Measurements from ENCODE around the gene SBF2.

The SBF2 gene

DNA sequence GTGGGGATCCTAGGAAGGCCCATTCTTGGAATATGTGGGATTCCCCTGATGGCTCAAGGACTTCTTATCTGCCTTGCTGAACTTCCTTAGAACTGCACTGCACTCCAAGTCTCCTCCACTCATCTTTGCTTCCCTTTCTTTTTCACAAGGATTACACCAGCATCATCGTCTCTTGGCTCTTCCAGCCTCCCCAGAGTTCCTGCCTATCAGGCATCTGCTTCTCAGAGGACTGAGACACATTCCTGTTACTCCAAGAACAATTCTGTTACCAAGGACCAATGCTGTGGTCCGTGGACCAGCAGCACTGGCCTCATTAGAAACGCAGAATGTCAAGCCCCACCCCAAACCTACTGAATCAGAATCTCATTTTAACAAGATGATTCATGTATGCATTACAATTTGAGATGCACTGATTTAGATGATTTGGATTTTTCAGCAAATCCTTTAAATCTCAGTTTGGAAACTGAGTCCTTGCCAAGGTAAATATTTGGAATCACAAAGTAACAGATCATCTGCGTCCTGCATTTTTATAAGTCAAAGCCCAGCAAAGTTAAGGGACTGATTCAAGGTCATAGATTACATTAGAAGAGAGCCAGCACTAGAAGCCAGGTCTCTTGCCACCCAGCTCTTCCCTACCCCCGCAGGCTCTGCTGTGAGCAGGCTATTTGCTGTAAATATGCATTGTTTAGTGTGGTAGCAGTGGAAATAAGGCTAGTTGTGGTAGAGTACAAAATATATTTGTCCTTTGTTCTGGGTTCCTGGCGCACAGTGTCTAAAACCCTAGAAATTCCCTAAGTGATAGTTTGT is 519.2 kb downstream of the SBF2 start:
- H3K4me3 ChIP-seq (ENCODE audit: low read depth, low read length), result no peak overlapping the region
- TF ChIP-seq, protein P1, sequence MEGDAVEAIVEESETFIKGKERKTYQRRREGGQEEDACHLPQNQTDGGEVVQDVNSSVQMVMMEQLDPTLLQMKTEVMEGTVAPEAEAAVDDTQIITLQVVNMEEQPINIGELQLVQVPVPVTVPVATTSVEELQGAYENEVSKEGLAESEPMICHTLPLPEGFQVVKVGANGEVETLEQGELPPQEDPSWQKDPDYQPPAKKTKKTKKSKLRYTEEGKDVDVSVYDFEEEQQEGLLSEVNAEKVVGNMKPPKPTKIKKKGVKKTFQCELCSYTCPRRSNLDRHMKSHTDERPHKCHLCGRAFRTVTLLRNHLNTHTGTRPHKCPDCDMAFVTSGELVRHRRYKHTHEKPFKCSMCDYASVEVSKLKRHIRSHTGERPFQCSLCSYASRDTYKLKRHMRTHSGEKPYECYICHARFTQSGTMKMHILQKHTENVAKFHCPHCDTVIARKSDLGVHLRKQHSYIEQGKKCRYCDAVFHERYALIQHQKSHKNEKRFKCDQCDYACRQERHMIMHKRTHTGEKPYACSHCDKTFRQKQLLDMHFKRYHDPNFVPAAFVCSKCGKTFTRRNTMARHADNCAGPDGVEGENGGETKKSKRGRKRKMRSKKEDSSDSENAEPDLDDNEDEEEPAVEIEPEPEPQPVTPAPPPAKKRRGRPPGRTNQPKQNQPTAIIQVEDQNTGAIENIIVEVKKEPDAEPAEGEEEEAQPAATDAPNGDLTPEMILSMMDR (IDR thresholded peaks at IDR 0.05; ENCODE audit: low read depth, low read length), result no peak
- peak; percentile 84 for DNase-seq (ENCODE audit: low read depth, low spot score)
- in situ Hi-C loops (cut with HindIII; ENCODE audit: low sequenced_read_pairs), result no loop called here

DNA sequence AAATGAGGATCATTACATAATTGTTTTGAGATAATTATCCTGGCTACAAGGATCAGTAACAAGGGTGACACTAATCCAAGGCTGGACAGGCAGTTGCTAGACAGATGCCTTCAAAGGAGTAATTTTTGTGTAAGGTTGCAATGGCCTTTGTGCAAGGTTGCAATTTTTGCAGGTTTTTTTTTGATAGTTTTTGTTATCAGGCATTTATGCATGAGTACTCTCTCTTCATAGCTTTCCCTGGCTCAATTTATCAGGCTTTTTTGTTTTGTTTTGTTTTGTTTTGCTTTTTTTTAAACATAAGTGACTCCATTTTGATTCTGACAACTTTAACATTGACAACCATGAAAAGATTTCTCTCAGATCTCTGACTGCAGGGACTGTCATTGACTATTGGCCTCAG is 519.9 kb downstream of the SBF2 start:
- TF ChIP-seq, protein P1 (IDR thresholded peaks at IDR 0.05; ENCODE audit: low read depth, low read length), result no peak
- in situ Hi-C loops (cut with HindIII; ENCODE audit: low sequenced_read_pairs), result no loop called here
- no peak overlapping the region for H3K4me3 ChIP-seq (ENCODE audit: low read depth, low read length)
- no peak for DNase-seq (ENCODE audit: low read depth, low spot score)

DNA sequence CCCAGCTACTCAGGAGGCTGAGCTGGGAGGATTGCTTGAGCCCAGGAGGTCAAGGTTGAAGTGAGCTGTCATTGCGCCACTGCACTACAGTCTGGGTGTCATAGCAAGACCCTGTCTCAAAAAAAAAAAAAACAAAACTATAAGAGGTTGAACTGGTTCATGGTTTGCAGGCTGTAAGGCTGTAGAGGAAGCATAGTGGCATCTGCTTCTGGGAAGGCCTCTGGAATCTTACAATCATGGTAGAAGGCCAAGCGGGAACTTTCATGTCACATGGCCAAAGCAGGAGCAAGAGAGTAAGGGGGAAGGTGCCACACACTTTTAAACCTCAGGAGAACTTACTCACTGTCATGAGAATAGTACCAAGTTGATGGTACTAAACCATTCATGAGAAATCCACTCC is 520.5 kb downstream of the SBF2 start:
- no peak overlapping the region for H3K4me3 ChIP-seq (ENCODE audit: low read depth, low read length)
- TF ChIP-seq, protein P1 (IDR thresholded peaks at IDR 0.05; ENCODE audit: low read depth, low read length), result no peak
- no peak for DNase-seq (ENCODE audit: low read depth, low spot score)
- in situ Hi-C loops (cut with HindIII; ENCODE audit: low sequenced_read_pairs), result no loop called here

DNA sequence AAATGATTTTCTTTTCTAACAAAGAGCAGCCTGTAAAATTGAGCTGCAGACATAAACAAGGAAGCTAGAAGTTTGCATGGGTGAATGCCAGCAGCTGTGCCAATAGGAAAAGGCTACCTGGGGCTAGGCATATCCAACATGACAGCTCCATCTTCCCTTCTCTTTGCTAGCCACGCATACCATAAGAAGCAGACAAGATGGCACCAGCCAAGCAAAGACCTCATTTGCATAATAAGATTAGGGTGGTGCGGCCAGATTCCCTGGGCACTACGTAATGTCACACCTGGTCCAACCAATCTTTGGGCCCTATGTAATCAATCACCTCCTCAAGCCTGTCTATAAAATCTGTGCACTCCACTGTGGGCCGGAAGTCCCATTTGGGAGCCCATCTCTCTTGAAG is 521.8 kb downstream of the SBF2 start:
- no peak for DNase-seq (ENCODE audit: low read depth, low spot score)
- in situ Hi-C loops (cut with HindIII; ENCODE audit: low sequenced_read_pairs), result no loop called here
- no peak overlapping the region for H3K4me3 ChIP-seq (ENCODE audit: low read depth, low read length)
- TF ChIP-seq, protein P1 (IDR thresholded peaks at IDR 0.05; ENCODE audit: low read depth, low read length), result no peak

DNA sequence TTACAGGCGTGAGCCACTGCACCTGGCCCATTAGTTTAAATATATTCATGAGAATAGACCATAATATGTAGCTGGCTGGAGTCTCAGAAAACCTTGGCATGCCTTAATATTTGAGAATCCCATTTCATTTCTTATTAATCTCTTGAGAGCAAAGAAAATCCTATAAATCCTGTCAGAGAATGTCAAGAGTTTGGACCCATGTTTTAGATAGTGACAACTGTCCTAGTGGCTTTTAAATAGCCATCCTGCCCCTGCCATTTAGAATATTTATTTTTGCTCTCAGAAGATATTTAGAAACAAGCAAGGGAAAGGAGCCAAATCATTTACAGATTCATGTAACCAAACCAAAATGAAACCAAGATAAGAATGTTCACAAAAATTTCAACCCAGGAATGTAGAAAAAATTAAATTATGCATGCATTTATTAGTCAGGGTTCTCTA is 522.9 kb downstream of the SBF2 start:
- TF ChIP-seq, protein P1 (IDR thresholded peaks at IDR 0.05; ENCODE audit: low read depth, low read length), result no peak
- DNase-seq (ENCODE audit: low read depth, low spot score), result no peak
- in situ Hi-C loops (cut with HindIII; ENCODE audit: low sequenced_read_pairs), result no loop called here

DNA sequence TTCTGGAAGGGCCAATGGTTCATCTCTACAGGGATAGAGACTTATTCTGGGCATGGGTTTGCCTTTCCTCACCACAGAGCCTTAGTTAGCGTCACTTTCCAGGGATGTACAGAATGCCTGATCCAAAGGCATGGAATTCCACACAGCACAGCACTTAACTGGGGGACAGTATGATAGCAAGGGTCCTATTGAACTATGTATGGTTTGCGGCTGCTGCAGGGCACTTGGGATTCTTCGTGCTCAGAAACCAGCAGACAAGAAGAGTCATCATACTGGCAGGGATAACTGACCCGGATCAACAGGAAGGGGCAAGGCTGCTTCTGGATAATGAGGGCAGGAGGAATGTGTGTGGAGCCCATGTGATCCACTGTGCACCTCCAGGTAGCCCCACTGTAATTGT is 524.4 kb downstream of the SBF2 start:
- TF ChIP-seq, protein P1 (IDR thresholded peaks at IDR 0.05; ENCODE audit: low read depth, low read length), result no peak
- DNase-seq (ENCODE audit: low read depth, low spot score), result no peak
- in situ Hi-C loops (cut with HindIII; ENCODE audit: low sequenced_read_pairs), result no loop called here
- H3K4me3 ChIP-seq (ENCODE audit: low read depth, low read length), result no peak overlapping the region

More for the DNA sequence above, 522.9 kb downstream of the SBF2 start:
- no peak overlapping the region for H3K4me3 ChIP-seq (ENCODE audit: low read depth, low read length)

Data from astrocyte of the spinal cord (primary cell).